K562 (cell line): ENCODE measurements around the gene FAM131C. TPM values are rescaled to one million over a fixed set of nuclear protein-coding genes. Genes with fewer than 3 reads are reported as not detected.

Experiments
- ATAC-seq: fragments of 200-7000 bp; cut with Tn5 transposase; 3 replicates; pipeline ENCODE4 v1.9.1; 2020; ENCODE audit warnings: moderate library complexity
- BruUV-seq: library from RNA; stranded (reverse); fragments of 400-500 nt; replicated peaks from 2 replicates; lab custom pipeline; 2021; lab: Mats Ljungman, UMichigan
- CTCF ChIA-PET: fragments of 300-600 bp; formaldehyde crosslinking; extraction: SDS; loops from one replicate; lab custom pipeline; 2021; ENCODE audit warnings: low intra/inter-chr PET ratio; lab: Yijun Ruan, JAX
- POLR2A ChIA-PET: fragments of 300-600, 350-650 bp; sonication (Branson Sonifier 250); formaldehyde crosslinking; extraction: SDS; loops from one replicate; lab custom pipeline; 2021; ENCODE audit warnings: antibody characterized with exemption, inconsistent platforms; lab: Yijun Ruan, JAX
- DNase-seq, 4 experiments: peaks; one replicate each; pipeline versions ENCODE4 v3.0.0 to v3.0.0-alpha.2; 2011 to 2018; ENCODE audit warnings: low spot score in 3 of 4, mixed read lengths in 3 of 4; ENCODE audit errors: extremely low read depth in 1 of 4
- FAIRE-seq: peaks from 2 replicates; lab custom pipeline; 2011; peaks lifted over from hg19 to GRCh38; lab: Jason Lieb, UNC
- H2AFZ ChIP-seq: 2 replicates; pipeline ENCODE4 v1.6.0; 2011; ENCODE audit warnings: low read depth, low read length, control low read depth, inconsistent platforms
- H3K27ac ChIP-seq: fragments of 200-600 bp; 3 replicates; pipeline ENCODE4 v1.8.0; 2011; ENCODE audit warnings: low read depth, mild to moderate bottlenecking, control low read depth, inconsistent platforms, low read length, moderate library complexity, mixed read lengths; ENCODE audit errors: extremely low read depth
- H3K27me3 ChIP-seq, 2 experiments: fragments of 300-600 bp in 1 of 2; 2 replicates in 1 of 2; 3 replicates in 1 of 2; pipeline versions ENCODE4 v1.6.0 to v1.8.0; 2011; ENCODE audit warnings: inconsistent platforms in 2 of 2, low read length in 2 of 2, mild to moderate bottlenecking in 1 of 2, mixed read lengths in 1 of 2, moderate library complexity in 1 of 2; ENCODE audit not compliant: control insufficient read depth in 2 of 2, insufficient read depth in 2 of 2
- H3K36me3 ChIP-seq: fragments of 300-600 bp; 3 replicates; pipeline ENCODE4 v1.8.0; 2011; ENCODE audit warnings: mild to moderate bottlenecking, low read length, inconsistent platforms; ENCODE audit not compliant: control insufficient read depth, insufficient read depth
- H3K4me1 ChIP-seq, 2 experiments: fragments of 200-600 bp in 1 of 2; replicated peaks in 1 of 2; 2 replicates in 1 of 2; 3 replicates in 1 of 2; pipeline versions ENCODE4 v1.5.1 to v1.8.0; 2011; ENCODE audit warnings: inconsistent platforms in 2 of 2, low read length in 2 of 2, mild to moderate bottlenecking in 1 of 2, mixed read lengths in 1 of 2, moderate library complexity in 1 of 2; ENCODE audit not compliant: control insufficient read depth in 2 of 2, insufficient read depth in 2 of 2
- H3K4me2 ChIP-seq: 2 replicates; pipeline ENCODE4 v1.6.1; 2011; ENCODE audit warnings: low read length, control low read depth, inconsistent platforms, mixed read lengths; ENCODE audit not compliant: insufficient read depth
- H3K4me3 ChIP-seq: fragments of 200-600 bp; sonication (generic), shearing (Covaris generic); 2 replicates; pipeline ENCODE4 v1.5.1; 2016; ENCODE audit warnings: control low read depth, inconsistent platforms
- H3K79me2 ChIP-seq: fragments of 200-600 bp; 3 replicates; pipeline ENCODE4 v1.8.0; 2011; ENCODE audit warnings: low read length, inconsistent platforms; ENCODE audit not compliant: control insufficient read depth, insufficient read depth
- H3K9ac ChIP-seq, 2 experiments: 2 replicates each; pipeline versions ENCODE4 v1.6.0 to v1.6.1; 2011; ENCODE audit warnings: low read depth in 2 of 2, low read length in 2 of 2, control low read depth in 1 of 2, inconsistent platforms in 1 of 2, mild to moderate bottlenecking in 1 of 2, mixed read lengths in 1 of 2; ENCODE audit not compliant: insufficient read depth in 1 of 2
- H3K9me1 ChIP-seq: one replicate; pipeline ENCODE4 v1.6.0; 2011; ENCODE audit warnings: inconsistent platforms, mild to moderate bottlenecking, low read length, moderate library complexity; ENCODE audit not compliant: control insufficient read depth, insufficient read depth
- H3K9me3 ChIP-seq: replicated peaks from 2 replicates; pipeline ENCODE4 v1.5.1; 2011; ENCODE audit warnings: low read depth, low read length, inconsistent platforms; ENCODE audit not compliant: control insufficient read depth, insufficient read depth
- H4K20me1 ChIP-seq: replicated peaks from 2 replicates; pipeline ENCODE4 v1.6.1; 2011; ENCODE audit warnings: low read length, inconsistent platforms, mixed read lengths; ENCODE audit not compliant: control insufficient read depth, insufficient read depth
- C11orf30 ChIP-seq: fragments of 450-650 bp; IDR thresholded peaks from 2 replicates; pipeline ENCODE4 v1.6.1; 2016; ENCODE audit warnings: low read depth, mild to moderate bottlenecking
- CBX1 ChIP-seq: sonication (generic); IDR thresholded peaks from 2 replicates; pipeline ENCODE4 v1.6.1; 2016; ENCODE audit warnings: antibody characterized with exemption, low read depth, mild to moderate bottlenecking
- CEBPB ChIP-seq: fragments of 450-650 bp; IDR thresholded peaks from 2 replicates; pipeline ENCODE4 v1.6.1; 2016; ENCODE audit warnings: missing genetic modification characterization, missing compliant biosample characterization
- EP300 ChIP-seq: IDR thresholded peaks from 2 replicates; pipeline ENCODE4 v1.6.1; 2012; ENCODE audit warnings: low read length, improper control_type of control experiment
- TFAM ChIP-seq: fragments of 250-450 bp; sonication (Bioruptor Pico); conservative IDR thresholded peaks from 2 replicates; pipeline ENCODE4 v1.5.0; 2021; ENCODE audit warnings: mild to moderate bottlenecking, moderate library complexity
- WGBS: fragments of 100-300 bp; shearing (Covaris generic); methylation state at CpG from one replicate; pipeline ENCODE4 v1.1.6; 2016; ENCODE audit warnings: low coverage, mixed read lengths; ENCODE audit not compliant: insufficient coverage; ENCODE audit errors: missing lambda C conversion rate; 5-methylcytosine and 5-hydroxymethylcytosine counted together
- in situ Hi-C: fragments of 300-500 bp; cut with MboI; formaldehyde crosslinking; loops from 4 replicates; pipeline ENCODE4 v1.15.0; 2018; ENCODE audit warnings: inconsistent platforms, mixed read lengths
- intact Hi-C: fragments of 100-400 bp; cut with micrococcal nuclease; formaldehyde crosslinking; loops from 2 replicates; pipeline ENCODE4 v1.14.2; 2022
- polyA plus RNA-seq, 8 experiments: library from polyadenylated mRNA; depleted of rRNA in 4 of 8; stranded (reverse) in 5 of 8; unstranded in 3 of 8; fragments of >200 nt; fragmentation: Nextera tagmentation in 2 of 8; fragmentation: Illumina TruSeq in 1 of 8; extraction: Ambion mirVana in 2 of 8; extraction: Trizol in 1 of 8; gene quantifications; 2 replicates each; pipeline versions ENCODE4 v1.2.1 to v1.2.3, GENCODE V29; 2011 to 2014; ENCODE audit warnings: inconsistent platforms in 1 of 8, missing spikeins in 1 of 8
- total RNA-seq, 7 experiments: library from RNA; depleted of rRNA in 6 of 7; stranded (reverse); fragments of >200 nt in 6 of 7; fragmentation: Illumina TruSeq in 2 of 7; extraction: Trizol in 2 of 7; gene quantifications; 2 replicates each; pipeline versions ENCODE4 v1.2.1 to v1.2.3, GENCODE V29; 2011 to 2021; ENCODE audit warnings: low replicate concordance in 1 of 7

FAM131C gene
- total and polyA plus RNA-seq, 9 of the 15 experiments (the other 6 are each of a cell fraction or from before 2014, with no cell fraction given): 0.10 to 0.29 (median 0.16) TPM; not detected in 6

GRCh38 chr1:16101623-16102022, 28.2 kb upstream of the FAM131C start:
- Histone ChIP-seq H3K9me3 (peaks cover 4% of the 10 kb centered on the region), H3K4me1 (no peaks in the 10 kb centered on the region), H3K79me2 (no peaks in the 10 kb centered on the region), H3K27ac (no peak overlapping the region), H3K4me3 (no peak overlapping the region), H3K36me3 (no peaks in the 10 kb centered on the region), H3K4me2 (no peak overlapping the region)
- BruUV-seq: no TSS peak
- FAIRE-seq (no peak), ATAC-seq (no peak)
- 20% methylated on average over 9 of the region's 9 CpGs for WGBS
- in situ Hi-C loops (no loop called here), intact Hi-C loops (no loop called here)
- no peak for TF ChIP-seq TFAM
- TF ChIP-seq CEBPB (tag): peak; percentile 41; the same call in 1 of the 2 replicates
- TF ChIP-seq, all 486 proteins: peak for 1
- Histone ChIP-seq H4K20me1 (no peaks in the 10 kb centered on the region), H2AFZ (peak overlapping the region; percentile 28; the same call in 1 of the 2 replicates), H3K27me3 (peaks cover 1 to 3% of the 10 kb centered on the region in 2 experiments; a peak in 3 of 5 replicates), H3K9me1 (no peaks in the 10 kb centered on the region), H3K9ac (no peak overlapping the region)
- POLR2A ChIA-PET: interaction anchor here (0.6 to 1.9 kb wide), 3 partner anchors 8 to 60 kb away, joined by 3 to 5 read pairs (median 4); no protein-coding TSS in a partner anchor
- DNase-seq: no peak
- CTCF ChIA-PET: no interaction called here

DNA sequence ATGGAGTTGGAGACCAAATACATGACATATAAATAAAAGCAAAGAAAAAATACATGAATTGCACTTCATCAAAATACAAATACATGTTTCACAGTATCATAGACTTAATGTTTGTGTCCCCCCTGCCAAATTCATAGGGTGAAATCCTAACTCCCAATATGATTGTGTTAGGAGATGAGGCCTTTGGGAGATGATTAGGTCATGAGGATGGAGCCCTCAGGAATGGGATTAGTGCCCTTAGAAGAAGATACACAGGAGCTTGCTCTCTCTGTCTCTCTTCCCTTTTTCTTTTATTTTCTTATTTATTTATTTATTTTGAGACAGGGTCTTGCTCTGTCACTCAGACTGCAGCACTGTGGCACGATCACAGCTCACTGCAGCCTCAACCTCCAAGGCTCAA, 26.0 kb upstream of the FAM131C start:
- ATAC-seq (no peak), DNase-seq (no peak), FAIRE-seq (no peak)
- no peaks in the 10 kb centered on the region for H3K9me1 ChIP-seq
- intact Hi-C loops (no loop called here), in situ Hi-C loops (no loop called here)
- no peak overlapping the region for H3K9ac ChIP-seq
- no peaks in the 10 kb centered on the region for H3K36me3 ChIP-seq
- H3K4me1 ChIP-seq: peaks cover 0 to 7% of the 10 kb centered on the region in 2 experiments; a peak in 2 of 5 replicates
- H3K79me2 ChIP-seq: no peaks in the 10 kb centered on the region
- H3K4me2 ChIP-seq: no peak overlapping the region
- H3K27ac ChIP-seq: no peak overlapping the region
- TF ChIP-seq EP300 (no peak), CBX1 (no peak), C11orf30 (no peak)
- H4K20me1 ChIP-seq: no peaks in the 10 kb centered on the region
- no peak overlapping the region for H2AFZ ChIP-seq
- ChIA-PET CTCF (no interaction called here), POLR2A (interaction anchor here (1.1 to 1.7 kb wide), 2 partner anchors 45 to 48 kb away, joined by 3 read pairs; no protein-coding TSS in a partner anchor)
- no TSS peak for BruUV-seq
- peaks cover 4% of the 10 kb centered on the region; the same call in 1 of the 2 replicates for H3K9me3 ChIP-seq
- no peak overlapping the region for H3K4me3 ChIP-seq
- WGBS: 8% methylated on average over 1 of the region's 1 CpG
- H3K27me3 ChIP-seq: peaks cover 8 to 26% of the 10 kb centered on the region in 2 experiments; a peak in 4 of 5 replicates
